Fibroblast of pulmonary artery (primary cell): ENCODE measurements around the gene RNPS1.

Experiments used
- DNase-seq: peaks from one replicate; pipeline ENCODE4 v3.0.0-alpha.2; 2010; ENCODE audit warnings: low read depth
- H3K4me3 ChIP-seq: replicated peaks from 2 replicates; pipeline ENCODE4 v1.5.1; 2011; ENCODE audit warnings: low read depth, mild to moderate bottlenecking, control low read depth, low read length, moderate library complexity
- TF ChIP-seq, protein P1 (sequence below): IDR thresholded peaks from 2 replicates; pipeline ENCODE4 v1.5.1; 2011; ENCODE audit warnings: mild to moderate bottlenecking, control low read depth, low read length, inconsistent platforms; ENCODE audit errors: missing control alignments

RNPS1 gene

GRCh38 chr16:2214719-2214968, 53.3 kb downstream of the RNPS1 start, which contains the start of gene PGP:
TSS of gene PGP (minus strand) at chr16:2214840. CDS start at chr16:2214777, 63 bp downstream.
- TF ChIP-seq, protein P1, sequence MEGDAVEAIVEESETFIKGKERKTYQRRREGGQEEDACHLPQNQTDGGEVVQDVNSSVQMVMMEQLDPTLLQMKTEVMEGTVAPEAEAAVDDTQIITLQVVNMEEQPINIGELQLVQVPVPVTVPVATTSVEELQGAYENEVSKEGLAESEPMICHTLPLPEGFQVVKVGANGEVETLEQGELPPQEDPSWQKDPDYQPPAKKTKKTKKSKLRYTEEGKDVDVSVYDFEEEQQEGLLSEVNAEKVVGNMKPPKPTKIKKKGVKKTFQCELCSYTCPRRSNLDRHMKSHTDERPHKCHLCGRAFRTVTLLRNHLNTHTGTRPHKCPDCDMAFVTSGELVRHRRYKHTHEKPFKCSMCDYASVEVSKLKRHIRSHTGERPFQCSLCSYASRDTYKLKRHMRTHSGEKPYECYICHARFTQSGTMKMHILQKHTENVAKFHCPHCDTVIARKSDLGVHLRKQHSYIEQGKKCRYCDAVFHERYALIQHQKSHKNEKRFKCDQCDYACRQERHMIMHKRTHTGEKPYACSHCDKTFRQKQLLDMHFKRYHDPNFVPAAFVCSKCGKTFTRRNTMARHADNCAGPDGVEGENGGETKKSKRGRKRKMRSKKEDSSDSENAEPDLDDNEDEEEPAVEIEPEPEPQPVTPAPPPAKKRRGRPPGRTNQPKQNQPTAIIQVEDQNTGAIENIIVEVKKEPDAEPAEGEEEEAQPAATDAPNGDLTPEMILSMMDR = no peak
- no peak for DNase-seq
- peak within 1 kb of the TSS; percentile 72 for H3K4me3 ChIP-seq

GRCh38 chr16:2213817-2214718, 53.9 kb downstream of the RNPS1 start:
- TF ChIP-seq, protein P1 = no peak

GRCh38 chr16:2212362-2213324, 55.3 kb downstream of the RNPS1 start:
- TF ChIP-seq, protein P1 = no peak
- DNase-seq = no peak
- peak overlapping the region; percentile 57 for H3K4me3 ChIP-seq

More at GRCh38 chr16:2213817-2214718, 53.9 kb downstream of the RNPS1 start:
- H3K4me3 ChIP-seq = peak overlapping the region; percentile 57
- DNase-seq = no peak

DNA sequence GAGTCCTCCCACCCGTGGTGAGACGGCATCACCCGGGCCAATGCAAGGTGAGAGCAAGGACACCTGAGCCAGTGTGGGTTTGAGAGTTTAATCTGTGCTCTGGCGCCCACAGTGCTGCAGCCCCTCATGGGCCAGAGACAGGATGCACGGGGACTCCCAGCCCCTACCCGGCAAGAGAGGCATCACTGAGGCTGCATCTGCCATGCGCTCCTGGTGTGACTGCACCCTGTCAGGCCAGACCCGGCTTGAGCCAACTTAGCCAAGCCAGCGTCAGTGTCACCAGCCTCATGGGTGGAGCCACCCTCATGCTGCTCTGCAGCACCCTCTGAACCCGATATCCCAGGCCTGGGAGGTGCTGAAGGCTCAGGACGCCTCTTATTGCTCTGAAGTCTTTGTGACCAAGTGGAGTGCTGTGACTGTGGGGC, 56.0 kb downstream of the RNPS1 start:
- no peak for DNase-seq
- TF ChIP-seq, protein P1 = no peak
- no peak overlapping the region for H3K4me3 ChIP-seq

DNA sequence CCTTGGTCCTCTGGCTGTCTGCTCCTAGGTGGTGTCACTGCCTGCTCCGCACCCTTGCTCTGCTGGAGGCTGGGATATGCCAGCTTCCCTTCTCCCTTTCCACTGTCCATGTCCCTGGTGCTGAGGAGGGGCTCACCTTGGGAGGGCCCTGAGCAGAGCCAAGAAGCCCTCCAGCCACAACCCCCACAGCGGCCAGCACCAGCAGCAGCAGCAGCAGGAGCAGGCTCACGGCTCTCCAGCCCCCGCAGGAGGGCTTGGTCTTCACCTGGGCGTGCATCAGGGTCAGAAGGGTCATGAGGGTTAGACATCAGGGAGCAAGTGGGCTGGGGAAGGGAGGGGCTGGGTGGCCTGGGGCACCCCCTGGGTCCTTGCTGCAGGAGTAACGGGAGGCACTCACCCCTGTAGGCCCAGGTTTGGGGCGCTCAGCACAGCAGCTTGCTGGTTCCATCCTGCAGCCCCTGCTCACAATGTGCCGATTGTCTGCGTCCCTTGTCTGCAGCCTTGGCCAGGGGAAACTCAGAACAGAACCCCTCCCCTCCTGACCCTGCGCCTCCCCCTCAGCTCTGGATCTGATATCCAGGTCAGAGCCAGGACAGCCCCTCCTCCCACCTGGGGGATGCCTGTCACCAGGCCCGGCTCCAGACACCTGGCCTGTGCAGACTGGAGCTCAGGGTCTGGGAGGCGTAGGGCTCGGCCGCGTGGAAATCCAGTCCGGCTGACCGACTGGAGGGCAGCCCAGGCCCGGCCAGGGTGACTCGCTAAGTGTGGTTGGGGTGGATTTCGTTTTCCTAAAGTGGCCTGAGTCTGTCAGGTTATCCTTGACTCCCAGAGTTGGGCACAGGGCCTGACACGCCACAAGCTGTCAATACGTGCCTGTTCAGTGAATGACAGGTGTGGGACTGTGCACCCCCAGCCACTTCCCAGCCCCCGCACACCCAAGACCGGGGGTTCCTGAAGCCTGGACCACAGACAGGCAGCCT, 57.2 kb downstream of the RNPS1 start, which contains the start of gene BRICD5:
Gene BRICD5 (minus strand): TSS at position 478 of the 980 bp plus-strand sequence. CDS start 30 bp downstream, at position 448.
- no peak within 1 kb of the TSS for H3K4me3 ChIP-seq
- no peak for DNase-seq
- TF ChIP-seq, protein P1 = no peak

GRCh38 chr16:2210009-2210332, 58.0 kb downstream of the RNPS1 start:
- no peak for DNase-seq
- no peak overlapping the region for H3K4me3 ChIP-seq
- TF ChIP-seq, protein P1 = no peak
